ENCODE data around the gene TPSB2. TPM values are rescaled to one million over a fixed set of nuclear protein-coding genes. Genes with fewer than 3 reads are reported as not detected.
"Not testable (repeated sequence)": the region's sequence is repeated elsewhere in the genome, so short reads cannot be mapped to it uniquely, and the experiment has no call there.

TPSB2 gene
- total RNA-seq, 1 donor from 2014 or later = not detected

GRCh38 chr16:1237990-1238389, 8.0 kb upstream of the TPSB2 start:
- Histone ChIP-seq H3K9me3 (no peaks in the 10 kb centered on the region), H3K27ac (no peak overlapping the region), H3K36me3 (no peaks in the 10 kb centered on the region), H3K27me3 (no peaks in the 10 kb centered on the region), H3K4me1 (no peaks in the 10 kb centered on the region), H3K4me3 (no peak overlapping the region)
- no peak for DNase-seq (ENCODE audit: low spot score in 2 of 2)
- intact Hi-C loops (cut with DNase I) = no loop called here
- TF ChIP-seq CTCF (IDR thresholded peaks at IDR 0.05) = no peak

- DNase-seq (ENCODE audit: low spot score in 2 of 2); H3K27ac ChIP-seq; intact Hi-C loops (cut with DNase I): not testable (repeated sequence)
Measured at GRCh38 chr16:1236659-1237058, 6.7 kb upstream of the TPSB2 start.

GRCh38 chr16:1232049-1232748, 2.2 kb upstream of the TPSB2 start:
- H3K9me3 ChIP-seq; H3K4me3 ChIP-seq; intact Hi-C loops (cut with DNase I); H3K27me3 ChIP-seq; H3K36me3 ChIP-seq; H3K27ac ChIP-seq; DNase-seq (ENCODE audit: low spot score in 2 of 2); H3K4me1 ChIP-seq: not testable (repeated sequence)

More at GRCh38 chr16:1236659-1237058, 6.7 kb upstream of the TPSB2 start:
- not testable (repeated sequence) for H3K9me3 ChIP-seq, H3K36me3 ChIP-seq, H3K4me1 ChIP-seq, H3K4me3 ChIP-seq, H3K27me3 ChIP-seq

- H3K27me3 ChIP-seq; H3K4me1 ChIP-seq; intact Hi-C loops (cut with DNase I); H3K27ac ChIP-seq; DNase-seq (ENCODE audit: low spot score in 2 of 2); H3K4me3 ChIP-seq; H3K9me3 ChIP-seq; H3K36me3 ChIP-seq: not testable (repeated sequence)
Measured at GRCh38 chr16:1231301-1231700, 1.3 kb upstream of the TPSB2 start.

GRCh38 chr16:1230471-1231212, 658 bp upstream of the TPSB2 start:
- H3K4me1 ChIP-seq; H3K27ac ChIP-seq; H3K9me3 ChIP-seq; DNase-seq (ENCODE audit: low spot score in 2 of 2); intact Hi-C loops (cut with DNase I); H3K4me3 ChIP-seq; H3K36me3 ChIP-seq; H3K27me3 ChIP-seq: not testable (repeated sequence)

GRCh38 chr16:1229476-1229875, 508 bp downstream of the TPSB2 start:
- H3K4me3 ChIP-seq; intact Hi-C loops (cut with DNase I); H3K9me3 ChIP-seq; DNase-seq (ENCODE audit: low spot score in 2 of 2); H3K36me3 ChIP-seq; H3K27me3 ChIP-seq; H3K4me1 ChIP-seq; H3K27ac ChIP-seq: not testable (repeated sequence)

GRCh38 chr16:1228227-1228626, 1.8 kb downstream of the TPSB2 start:
- H3K27ac ChIP-seq; DNase-seq (ENCODE audit: low spot score in 2 of 2); H3K27me3 ChIP-seq; H3K4me1 ChIP-seq; H3K4me3 ChIP-seq; intact Hi-C loops (cut with DNase I); H3K36me3 ChIP-seq; H3K9me3 ChIP-seq: not testable (repeated sequence)

- H3K9me3 ChIP-seq; H3K27ac ChIP-seq; H3K27me3 ChIP-seq; DNase-seq (ENCODE audit: low spot score in 2 of 2); H3K4me3 ChIP-seq; H3K36me3 ChIP-seq; H3K4me1 ChIP-seq; intact Hi-C loops (cut with DNase I): not testable (repeated sequence)
Measured at GRCh38 chr16:1226692-1227091, 3.3 kb downstream of the TPSB2 start.

- H3K4me3 ChIP-seq; H3K9me3 ChIP-seq; DNase-seq (ENCODE audit: low spot score in 2 of 2); H3K27me3 ChIP-seq; H3K4me1 ChIP-seq; intact Hi-C loops (cut with DNase I); H3K36me3 ChIP-seq; H3K27ac ChIP-seq: not testable (repeated sequence)
Measured at GRCh38 chr16:1225728-1226311, 4.2 kb downstream of the TPSB2 start.

Measured in ascending aorta (tissue), 2 donors.